SKM-1 (cell line): ENCODE measurements around the gene ZBTB8A.
A peak's percentile ranks its signal among the peaks of the same experiment; 100 is the strongest.
"Not testable (repeated sequence)": the region's sequence is repeated elsewhere in the genome, so short reads cannot be mapped to it uniquely, and the experiment has no call there.

Experiments used
- DNase-seq: peaks from one replicate; lab custom pipeline; 2025; ENCODE audit not compliant: unreplicated experiment; lab: John Stamatoyannopoulos, UW

Gene ZBTB8A

DNA sequence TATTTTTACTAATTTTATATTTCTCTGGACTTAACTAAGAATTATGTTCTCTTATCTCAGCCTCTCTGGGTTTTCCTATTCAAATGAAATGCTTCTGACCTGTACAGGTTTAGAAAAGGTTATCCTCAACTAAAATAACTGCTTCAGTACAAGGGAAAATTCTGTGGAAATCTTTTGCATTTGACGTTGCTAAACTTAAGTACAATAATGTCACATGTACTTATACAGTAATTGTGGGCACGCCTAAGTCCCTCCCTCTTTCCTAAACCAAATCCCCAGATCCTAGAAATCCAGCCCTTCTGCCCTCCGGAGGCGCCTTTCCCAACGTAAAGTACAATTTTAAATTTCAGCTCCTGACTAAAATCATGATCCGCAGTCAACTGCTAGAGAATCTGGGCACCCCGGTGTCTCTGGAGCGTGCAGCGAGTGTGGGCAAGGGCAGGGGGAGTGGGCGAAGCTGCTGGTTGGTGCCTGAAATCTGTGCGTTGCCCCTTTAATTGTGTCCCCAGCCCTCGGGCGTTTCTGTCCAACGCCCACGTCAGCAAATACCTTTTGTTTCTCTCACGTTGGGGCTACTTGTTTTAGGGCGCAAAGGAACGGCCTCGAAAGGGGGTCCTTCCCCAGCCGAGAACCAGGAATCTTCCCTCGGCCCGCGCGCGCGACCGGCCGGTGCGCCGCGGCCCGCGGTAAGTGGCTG, at the start of gene ZBTB8A:
Gene ZBTB8A, plus strand, starts transcription at position 541 of the 697 bp plus-strand sequence. CDS start 53,505 bp downstream, outside the sequence.
- no peak for DNase-seq

- DNase-seq: no peak
Observed at GRCh38 chr1:32489774-32490454, 49.3 kb upstream of the ZBTB8A start.

- no peak for DNase-seq
Observed at GRCh38 chr1:32491386-32491785, 47.8 kb upstream of the ZBTB8A start.

DNA sequence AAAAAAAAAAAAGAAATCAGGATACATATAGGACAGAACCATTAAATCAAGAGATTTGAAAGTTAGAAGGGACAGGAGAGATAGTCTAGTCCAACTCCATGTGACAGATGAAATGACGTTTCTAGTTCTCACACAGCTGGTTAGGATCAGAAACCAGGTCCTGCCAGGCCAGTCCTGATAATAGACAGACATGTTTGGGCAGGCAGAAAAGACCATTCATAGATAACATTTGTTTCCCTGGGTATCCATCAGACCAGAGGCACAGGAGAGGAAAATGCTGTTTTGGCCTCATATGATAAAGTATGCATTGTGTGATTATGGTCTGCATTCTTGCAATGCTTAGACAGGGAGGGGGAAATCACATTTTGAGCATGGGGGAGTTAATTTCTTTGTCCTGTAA, 45.0 kb upstream of the ZBTB8A start:
- no peak for DNase-seq

DNA sequence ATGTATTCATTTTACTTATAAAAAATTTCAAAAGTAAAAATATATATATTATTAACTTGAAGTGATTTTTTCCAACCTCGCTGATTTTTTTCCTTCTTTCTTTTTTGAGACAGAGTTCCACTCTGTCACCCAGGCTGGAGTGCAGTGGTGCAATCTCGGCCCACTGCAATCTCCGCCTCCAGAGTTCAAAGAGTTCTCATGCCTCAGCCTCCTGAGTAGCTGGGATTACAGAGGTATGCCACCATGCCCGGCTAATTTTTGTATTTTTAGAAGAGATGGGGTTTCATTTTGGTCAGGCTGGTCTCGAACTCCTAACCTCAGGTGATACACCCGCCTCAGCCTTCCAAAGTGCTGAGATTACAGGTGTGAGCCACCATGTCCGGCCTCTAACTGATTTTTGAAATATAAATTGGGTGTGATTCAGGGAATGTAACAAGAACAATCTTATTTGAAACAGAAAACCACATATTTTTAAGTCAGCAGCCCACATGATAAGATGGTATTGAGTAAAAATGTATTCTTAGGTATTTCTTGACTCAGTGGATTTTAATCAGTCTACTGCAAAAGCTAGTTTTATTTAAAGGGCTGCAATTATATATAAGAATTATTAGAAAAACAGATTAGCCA, 44.4 kb upstream of the ZBTB8A start:
- DNase-seq: no peak

GRCh38 chr1:32496127-32496526, 43.1 kb upstream of the ZBTB8A start:
- DNase-seq: no peak

- DNase-seq: no peak
Observed at GRCh38 chr1:32498751-32499150, 40.5 kb upstream of the ZBTB8A start.

GRCh38 chr1:32500387-32501209, 38.6 kb upstream of the ZBTB8A start:
- DNase-seq: peak; percentile 54

DNA sequence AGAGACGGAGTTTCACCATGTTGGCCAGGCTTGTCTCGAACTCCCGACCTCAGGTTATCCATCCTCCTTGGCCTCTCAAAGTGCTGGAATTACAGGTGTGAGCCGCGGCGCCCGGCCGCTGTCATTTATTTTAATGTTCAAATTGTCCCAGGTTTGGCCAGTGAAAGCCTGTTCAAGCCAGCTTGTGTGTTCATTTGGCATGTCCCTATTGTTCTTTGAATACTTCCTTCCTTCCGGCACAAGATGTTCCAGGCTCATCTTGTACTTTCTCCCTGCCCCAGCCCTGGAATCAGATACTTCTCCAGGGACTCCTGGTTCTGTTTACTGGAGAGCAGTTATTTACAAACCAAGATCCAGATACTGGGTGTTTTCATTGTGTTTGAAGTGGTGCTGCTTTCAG, 37.4 kb upstream of the ZBTB8A start:
- DNase-seq: no peak

- no peak for DNase-seq
Observed at GRCh38 chr1:32503153-32503552, 36.1 kb upstream of the ZBTB8A start.

- no peak for DNase-seq
Observed at GRCh38 chr1:32507021-32507420, 32.2 kb upstream of the ZBTB8A start.

GRCh38 chr1:32508761-32509160, 30.5 kb upstream of the ZBTB8A start:
- no peak for DNase-seq

- no peak for DNase-seq
Observed at GRCh38 chr1:32509939-32510338, 29.3 kb upstream of the ZBTB8A start.

DNA sequence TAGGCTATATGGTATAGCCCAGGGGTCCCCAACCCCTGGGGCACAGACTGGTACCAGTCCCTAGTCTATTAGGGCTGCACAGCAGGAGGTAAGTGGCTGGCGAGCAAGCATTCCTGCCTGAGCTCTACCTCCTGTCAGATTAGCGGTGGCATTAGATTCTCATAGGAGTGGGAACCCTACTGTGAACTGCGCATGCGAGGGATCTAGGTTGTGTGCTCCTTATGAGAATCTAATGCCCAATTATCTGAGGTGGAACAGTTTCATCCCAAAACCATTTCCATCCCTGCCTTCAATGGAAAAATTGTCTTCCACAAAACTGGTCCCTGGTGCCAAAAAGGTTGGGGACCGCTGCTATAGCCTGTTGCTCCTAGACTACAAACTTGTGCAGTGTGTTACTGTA, 22.8 kb upstream of the ZBTB8A start:
- DNase-seq: no peak

- no peak for DNase-seq
Observed at GRCh38 chr1:32518976-32519375, 20.3 kb upstream of the ZBTB8A start.

GRCh38 chr1:32521165-32521564, 18.1 kb upstream of the ZBTB8A start:
- DNase-seq: no peak

- DNase-seq: no peak
Observed at GRCh38 chr1:32525053-32525452, 14.2 kb upstream of the ZBTB8A start.

DNA sequence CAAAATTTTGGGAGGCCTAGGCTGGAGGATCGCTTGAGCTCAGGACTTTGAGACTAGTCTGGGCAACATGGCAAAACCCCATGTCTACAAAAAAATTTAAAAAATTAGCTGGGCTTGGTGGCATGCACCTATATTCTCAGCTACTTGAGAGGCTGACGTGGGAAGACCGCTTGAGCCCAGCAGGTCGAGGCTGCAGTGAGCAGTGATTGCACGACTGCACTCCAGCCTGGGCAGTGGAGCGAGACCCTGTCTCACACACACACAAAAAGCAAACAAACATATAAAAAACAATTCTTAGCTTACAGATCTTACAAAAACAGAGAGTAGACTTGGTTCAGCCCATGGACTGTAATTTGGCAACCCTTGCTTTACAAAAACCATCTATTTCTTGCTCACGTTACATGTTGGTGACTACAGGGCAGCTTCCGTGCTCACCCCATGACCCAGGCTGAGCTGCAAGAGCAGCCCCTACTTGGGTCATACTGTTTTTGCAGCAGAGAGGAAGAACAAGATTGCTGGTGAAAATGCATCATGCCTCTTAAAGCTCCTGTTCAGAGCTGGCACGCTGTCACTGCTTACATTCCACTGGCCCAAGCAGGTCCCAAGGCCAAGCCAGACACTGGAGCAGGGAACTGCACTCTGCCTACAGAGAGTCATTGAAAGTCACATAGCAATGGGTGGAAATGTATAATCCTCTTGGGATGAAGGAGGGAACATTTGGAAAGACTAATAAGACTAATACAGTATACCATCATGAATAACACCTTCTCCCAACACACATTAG, 13.4 kb upstream of the ZBTB8A start:
- no peak for DNase-seq

DNA sequence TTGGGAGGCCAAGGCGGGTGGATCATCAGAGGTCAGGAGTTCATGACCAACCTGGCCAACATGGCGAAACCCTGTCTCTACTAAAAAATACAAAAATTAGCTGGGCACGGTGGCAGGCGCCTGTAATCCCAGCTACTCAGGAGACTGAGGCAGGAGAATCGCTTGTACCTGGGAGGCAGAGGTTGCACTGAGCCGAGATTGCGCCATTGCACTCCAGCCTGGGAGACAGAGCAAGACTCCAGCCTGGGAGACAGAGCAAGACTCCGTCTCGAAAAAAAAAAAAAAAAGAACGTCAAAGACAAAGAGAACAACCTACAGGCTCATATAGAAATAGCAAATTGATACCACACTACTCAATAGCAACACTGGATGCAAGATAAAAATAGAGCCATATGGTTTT, 10.7 kb upstream of the ZBTB8A start:
- DNase-seq: not testable (repeated sequence)

DNA sequence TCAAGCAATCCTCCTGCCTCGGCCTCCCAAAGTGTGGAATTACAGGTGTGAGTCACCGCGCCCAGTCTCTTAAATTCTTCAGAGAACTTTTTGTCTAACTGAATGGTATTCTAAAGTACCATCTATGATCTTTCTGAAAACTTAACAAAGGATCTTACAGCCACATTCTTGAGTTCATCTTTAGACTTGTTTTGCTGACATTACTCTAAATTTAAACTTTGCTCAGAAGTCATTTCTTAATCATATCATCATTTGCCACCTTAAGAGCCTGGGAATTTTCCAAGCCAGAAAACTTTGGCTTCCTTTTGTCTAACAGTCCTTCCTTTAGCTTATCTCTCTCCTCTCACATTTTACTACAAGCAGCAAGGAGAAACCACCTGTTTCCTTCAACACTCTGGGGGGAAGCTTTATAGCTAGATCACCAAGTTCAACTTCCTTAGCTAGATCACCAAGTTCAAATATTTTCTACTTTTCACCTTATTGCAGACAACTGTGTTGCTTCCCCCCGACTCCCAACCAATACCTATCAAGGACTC, 5.4 kb upstream of the ZBTB8A start:
- DNase-seq: no peak
